IgD-negative memory B cell (primary cell): ENCODE measurements around the gene IGFBP4. TPM values are rescaled to one million over a fixed set of nuclear protein-coding genes. Genes with fewer than 3 reads are reported as not detected.

Experiments used
- H3K27ac Mint-ChIP-seq, 3 donors: one replicate each; pipeline ENCODE4 v1.8.0; 2020 to 2022; ENCODE audit warnings: mild to moderate bottlenecking in 3 of 3, mixed read lengths in 3 of 3, moderate library complexity in 1 of 3
- H3K27me3 Mint-ChIP-seq: one replicate; pipeline ENCODE4 v1.8.0; 2021; ENCODE audit warnings: mixed read lengths
- H3K36me3 Mint-ChIP-seq: one replicate; pipeline ENCODE4 v1.8.0; 2020; ENCODE audit warnings: mild to moderate bottlenecking, mixed read lengths
- H3K4me1 Mint-ChIP-seq, 3 donors: one replicate each; pipeline ENCODE4 v1.8.0; 2020 to 2022; ENCODE audit warnings: mixed read lengths in 3 of 3, mild to moderate bottlenecking in 1 of 3
- H3K4me3 Mint-ChIP-seq, 4 donors: one replicate each; pipeline ENCODE4 v1.8.0; 2020 to 2022; ENCODE audit warnings: mild to moderate bottlenecking in 4 of 4, mixed read lengths in 4 of 4, moderate library complexity in 3 of 4
- H3K9me3 Mint-ChIP-seq, 3 donors: one replicate each; pipeline ENCODE4 v1.8.0; 2020 to 2021; ENCODE audit warnings: mixed read lengths in 3 of 3, mild to moderate bottlenecking in 1 of 3
- polyA plus RNA-seq: library from polyadenylated mRNA; unstranded; fragments of 300-500 nt; fragmentation: Illumina TruSeq; gene quantifications from one replicate; pipeline ENCODE4 v1.2.3, GENCODE V29; 2021

The IGFBP4 gene
- polyA plus RNA-seq, 1 donor from 2014 or later = 3.0 TPM

GRCh38 chr17:40469805-40470675 lies 26.8 kb downstream of the IGFBP4 start:
- Mint-ChIP-seq H3K36me3 (no peaks in the 10 kb centered on the region), H3K9me3 (no peaks in the 10 kb centered on the region), H3K27me3 (peaks cover 5% of the 10 kb centered on the region), H3K27ac (no peak overlapping the region), H3K4me3 (peak overlapping the region in 1 of 4 donors; percentile 47), H3K4me1 (no peaks in the 10 kb centered on the region)

GRCh38 chr17:40470932-40471828 lies 27.9 kb downstream of the IGFBP4 start:
- H3K36me3 Mint-ChIP-seq = no peaks in the 10 kb centered on the region
- no peaks in the 10 kb centered on the region for H3K9me3 Mint-ChIP-seq
- H3K4me3 Mint-ChIP-seq = no peak overlapping the region
- H3K4me1 Mint-ChIP-seq = no peaks in the 10 kb centered on the region
- no peak overlapping the region for H3K27ac Mint-ChIP-seq
- peaks cover 5% of the 10 kb centered on the region for H3K27me3 Mint-ChIP-seq

- Mint-ChIP-seq H3K27me3 (peaks cover 2% of the 10 kb centered on the region), H3K36me3 (no peaks in the 10 kb centered on the region), H3K9me3 (no peaks in the 10 kb centered on the region), H3K27ac (peak overlapping the region in 1 of 3 donors; percentile 73), H3K4me1 (no peaks in the 10 kb centered on the region), H3K4me3 (no peak overlapping the region)
Observed at GRCh38 chr17:40471846-40472732, 28.8 kb downstream of the IGFBP4 start.

GRCh38 chr17:40472733-40473452 lies 29.6 kb downstream of the IGFBP4 start:
- H3K27me3 Mint-ChIP-seq = peaks cover 2% of the 10 kb centered on the region
- no peak overlapping the region for H3K4me3 Mint-ChIP-seq

GRCh38 chr17:40473573-40474365 lies 30.5 kb downstream of the IGFBP4 start:
- H3K27ac Mint-ChIP-seq = peak overlapping the region in 1 of 3 donors; percentile 5

More at GRCh38 chr17:40472733-40473452, 29.6 kb downstream of the IGFBP4 start:
- Mint-ChIP-seq H3K4me1 (no peaks in the 10 kb centered on the region), H3K27ac (peak overlapping the region in 1 of 3 donors; percentile 73), H3K9me3 (no peaks in the 10 kb centered on the region), H3K36me3 (no peaks in the 10 kb centered on the region)

GRCh38 chr17:40474419-40475002 lies 31.3 kb downstream of the IGFBP4 start:
- Mint-ChIP-seq H3K4me3 (no peak overlapping the region), H3K9me3 (no peaks in the 10 kb centered on the region), H3K27me3 (peaks cover 2% of the 10 kb centered on the region), H3K27ac (peak overlapping the region in 1 of 3 donors; percentile 91), H3K36me3 (no peaks in the 10 kb centered on the region), H3K4me1 (no peaks in the 10 kb centered on the region)

More at GRCh38 chr17:40473573-40474365, 30.5 kb downstream of the IGFBP4 start:
- H3K27me3 Mint-ChIP-seq = peaks cover 2% of the 10 kb centered on the region
- no peaks in the 10 kb centered on the region for H3K4me1 Mint-ChIP-seq
- H3K4me3 Mint-ChIP-seq = no peak overlapping the region
- no peaks in the 10 kb centered on the region for H3K9me3 Mint-ChIP-seq
- no peaks in the 10 kb centered on the region for H3K36me3 Mint-ChIP-seq

- Mint-ChIP-seq H3K4me1 (peaks cover 3 to 6% (median 6%) of the 10 kb centered on the region in 3 donors), H3K4me3 (peak overlapping the region in 1 of 4 donors; percentile 33), H3K27ac (peak overlapping the region in 2 of 3 donors; percentile 21 to 91), H3K9me3 (no peaks in the 10 kb centered on the region), H3K36me3 (no peaks in the 10 kb centered on the region), H3K27me3 (no peaks in the 10 kb centered on the region)
Observed at GRCh38 chr17:40475234-40475908, 32.1 kb downstream of the IGFBP4 start.

- no peak overlapping the region for H3K4me3 Mint-ChIP-seq
Observed at GRCh38 chr17:40477796-40478195, 34.5 kb downstream of the IGFBP4 start.

GRCh38 chr17:40478486-40478885 lies 35.2 kb downstream of the IGFBP4 start:
- H3K4me3 Mint-ChIP-seq = peak overlapping the region in 1 of 4 donors; percentile 72
- no peaks in the 10 kb centered on the region for H3K27me3 Mint-ChIP-seq
- peaks cover 16 to 22% (median 21%) of the 10 kb centered on the region in 3 donors for H3K4me1 Mint-ChIP-seq
- peak overlapping the region in 2 of 3 donors; percentile 27 to 89 for H3K27ac Mint-ChIP-seq
- no peaks in the 10 kb centered on the region for H3K9me3 Mint-ChIP-seq
- H3K36me3 Mint-ChIP-seq = no peaks in the 10 kb centered on the region

More at GRCh38 chr17:40477796-40478195, 34.5 kb downstream of the IGFBP4 start:
- no peaks in the 10 kb centered on the region for H3K36me3 Mint-ChIP-seq
- no peak overlapping the region for H3K27ac Mint-ChIP-seq
- peaks cover 16 to 21% (median 21%) of the 10 kb centered on the region in 3 donors for H3K4me1 Mint-ChIP-seq
- H3K9me3 Mint-ChIP-seq = no peaks in the 10 kb centered on the region
- no peaks in the 10 kb centered on the region for H3K27me3 Mint-ChIP-seq

- no peaks in the 10 kb centered on the region for H3K9me3 Mint-ChIP-seq
- peak overlapping the region; percentile 34 to 82 (median 54) for H3K4me3 Mint-ChIP-seq
- H3K27ac Mint-ChIP-seq = peak overlapping the region; percentile 83 to 93 (median 84)
- no peaks in the 10 kb centered on the region for H3K36me3 Mint-ChIP-seq
- no peaks in the 10 kb centered on the region for H3K27me3 Mint-ChIP-seq
- peaks cover 16 to 26% (median 21%) of the 10 kb centered on the region in 3 donors for H3K4me1 Mint-ChIP-seq
Observed at GRCh38 chr17:40479754-40480480, 36.7 kb downstream of the IGFBP4 start.

GRCh38 chr17:40480501-40481003 lies 37.3 kb downstream of the IGFBP4 start:
- Mint-ChIP-seq H3K4me1 (peaks cover 16 to 26% (median 21%) of the 10 kb centered on the region in 3 donors), H3K27me3 (no peaks in the 10 kb centered on the region), H3K36me3 (no peaks in the 10 kb centered on the region), H3K4me3 (peak overlapping the region; percentile 16 to 88 (median 60)), H3K9me3 (no peaks in the 10 kb centered on the region), H3K27ac (peak overlapping the region; percentile 83 to 93 (median 84))
